T-helper 2 cell treated with Interferon-gamma antibody and Interleukin-4, amounts not matched to agents 100 ng/mL and 5 ng/mL, for 36 hours (primary cell): Measurements from ENCODE around the gene C16orf46. TPM values are rescaled to one million over a fixed set of nuclear protein-coding genes. Genes with fewer than 3 reads are reported as not detected.

ENCODE experiments used
- intact Hi-C: fragments of 100-400 bp; cut with micrococcal nuclease; formaldehyde crosslinking; loops from one replicate; pipeline ENCODE4 v1.15.1; 2023
- total RNA-seq: library from RNA; stranded (reverse); gene quantifications from 2 replicates; pipeline ENCODE4 v1.2.3, GENCODE V29; 2022

The C16orf46 gene
- total RNA-seq, 1 donor from 2014 or later, result not detected

DNA sequence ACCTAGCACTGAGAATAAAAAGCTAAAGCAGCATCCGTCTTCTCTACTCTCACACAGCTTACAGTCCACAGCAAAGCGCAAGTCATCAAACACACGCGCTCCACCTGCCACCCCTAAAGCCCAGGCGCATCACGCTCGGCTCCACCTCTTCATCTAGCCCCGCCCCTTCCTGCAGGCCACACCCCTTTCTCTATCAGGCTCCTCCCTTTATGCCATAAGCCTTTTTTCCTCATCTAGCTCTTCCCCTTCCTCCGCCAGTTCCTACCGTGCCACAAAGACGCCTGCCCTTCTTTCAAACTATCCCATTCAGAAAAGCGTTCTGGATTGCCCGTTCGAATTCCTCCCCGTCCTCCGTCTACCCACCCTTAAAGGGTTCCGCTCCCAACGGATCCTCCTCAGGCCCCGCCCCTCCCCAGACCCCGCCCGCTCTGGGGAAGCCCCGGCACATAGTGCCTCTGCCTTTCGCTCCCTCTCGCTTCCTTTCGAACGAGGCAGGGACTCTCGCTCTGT is 417 bp downstream of the C16orf46 start:
- intact Hi-C loops, result loop anchor here (1.0 to 10.0 kb wide), 5 partner anchors 20 to 368 kb away; partner anchors contain the start of genes ATMIN, CENPN, CMIP and GAN

DNA sequence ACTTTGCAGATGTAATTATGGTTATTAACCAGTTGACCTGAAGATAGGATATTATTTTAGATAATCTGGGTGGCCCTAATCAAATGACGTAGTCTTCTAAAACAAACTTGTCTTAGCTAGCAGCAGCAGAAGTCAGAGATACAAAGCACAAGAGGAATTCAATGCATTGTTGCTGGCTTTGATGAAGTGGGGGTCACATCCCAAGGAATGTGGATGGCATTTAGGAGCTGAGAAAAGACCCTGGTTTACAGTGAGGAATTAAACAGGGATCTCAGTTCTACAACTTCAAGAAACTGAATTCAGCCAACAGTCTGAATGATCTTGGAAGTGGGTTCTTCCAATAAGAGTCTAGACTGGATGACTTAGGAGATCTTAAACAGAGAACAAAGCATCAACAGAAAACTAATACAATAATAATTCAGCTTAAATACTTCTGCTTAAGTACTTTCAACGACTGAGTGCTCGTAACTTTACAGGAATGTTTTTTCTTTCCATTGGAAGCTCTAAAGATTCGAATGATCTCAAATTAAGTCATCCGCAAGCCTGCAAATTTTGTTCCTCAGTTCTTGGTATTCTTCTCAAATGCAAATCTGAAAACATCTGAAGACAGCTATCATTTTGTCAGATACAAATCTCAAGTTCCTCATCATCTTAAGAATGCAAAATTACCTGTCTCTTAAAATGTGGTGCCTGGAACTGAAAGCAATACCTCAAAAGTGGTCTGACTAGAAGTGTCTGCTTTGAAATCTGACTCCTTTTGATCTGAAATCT is 3.3 kb downstream of the C16orf46 start:
- intact Hi-C loops, result loop anchor here (10.0 kb wide), 1 partner anchor 371 kb away; the partner anchor contains the start of gene CMIP

DNA sequence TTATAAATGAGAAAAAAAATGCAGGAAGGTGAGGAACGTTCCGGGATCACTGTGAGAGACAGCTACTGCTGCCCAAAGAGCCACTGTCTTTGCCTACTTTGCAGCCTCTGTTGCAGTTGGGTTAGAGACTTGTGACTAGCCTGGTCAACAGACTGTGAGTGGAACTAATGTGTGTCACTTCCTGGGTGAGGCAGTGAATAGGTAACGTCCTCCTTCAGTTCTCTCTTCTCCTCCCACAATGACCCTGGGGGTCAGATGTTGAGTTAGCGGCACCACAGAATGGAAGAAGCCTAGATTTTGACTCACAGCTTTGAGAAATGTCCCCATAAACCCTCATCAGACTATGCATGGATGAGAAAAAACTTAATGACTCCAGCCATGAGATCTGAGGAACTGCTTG is 5.2 kb downstream of the C16orf46 start:
- intact Hi-C loops, result loop anchor here (10.0 kb wide), 1 partner anchor 373 kb away; the partner anchor contains the start of gene CMIP

DNA sequence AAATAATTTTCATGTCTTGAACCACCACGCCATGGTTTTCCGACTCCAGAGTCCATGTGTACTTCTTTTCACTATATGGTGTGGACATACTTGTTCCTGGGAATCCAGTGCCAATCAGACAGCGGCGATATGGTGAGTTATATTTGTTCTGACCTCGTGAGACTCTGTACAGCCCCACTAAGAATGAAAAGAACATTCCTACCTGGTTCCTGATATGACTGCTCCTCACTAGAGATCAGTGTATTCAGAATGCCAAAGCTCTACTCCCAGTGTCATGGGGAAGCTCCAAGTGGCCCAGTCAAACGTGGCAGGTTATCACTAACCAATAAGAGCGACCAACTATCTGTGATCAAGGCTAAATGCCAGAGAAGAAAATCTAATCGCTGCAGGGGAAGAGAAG is 6.1 kb downstream of the C16orf46 start:
- intact Hi-C loops, result loop anchor here (10.0 kb wide), 1 partner anchor 374 kb away; the partner anchor contains the start of gene CMIP

DNA sequence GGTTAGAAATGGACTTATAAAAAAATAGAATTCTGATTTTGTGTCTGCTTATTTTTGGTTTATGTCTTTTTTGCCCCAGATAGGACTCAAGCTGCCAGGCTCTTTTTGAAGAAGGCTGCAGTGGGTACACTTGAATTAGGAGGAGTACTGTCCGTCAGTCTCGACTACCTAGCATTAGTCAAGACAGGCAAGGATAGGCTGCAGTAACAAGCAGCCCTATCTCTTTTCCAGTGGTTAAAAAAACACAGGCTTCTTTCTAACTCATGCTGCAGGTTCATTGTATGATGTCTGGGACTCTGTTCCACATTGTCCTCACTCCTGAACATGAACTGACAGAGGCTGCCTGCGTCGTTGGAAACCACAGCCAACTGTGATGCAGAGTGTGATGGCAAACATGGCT is 8.0 kb downstream of the C16orf46 start:
- intact Hi-C loops, result no loop called here

DNA sequence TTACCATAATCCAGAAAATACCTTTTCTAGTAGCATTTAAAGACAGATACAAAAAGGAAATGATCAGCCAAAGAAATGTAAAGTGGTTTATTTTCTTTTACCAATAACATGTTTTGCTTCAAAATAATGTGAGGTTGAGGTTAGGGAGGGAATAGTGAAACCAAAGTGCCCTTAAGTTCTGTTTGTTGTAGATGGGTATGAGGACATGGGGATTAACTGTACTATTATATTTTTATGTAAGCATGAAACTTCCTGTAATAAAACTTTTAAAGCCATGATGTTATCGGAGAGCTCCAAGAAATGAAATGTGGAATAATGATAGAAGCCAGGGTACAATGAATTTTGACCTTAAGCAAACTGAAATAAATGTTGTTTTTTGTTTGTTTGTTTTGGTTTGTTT is 9.9 kb downstream of the C16orf46 start:
- intact Hi-C loops, result no loop called here

DNA sequence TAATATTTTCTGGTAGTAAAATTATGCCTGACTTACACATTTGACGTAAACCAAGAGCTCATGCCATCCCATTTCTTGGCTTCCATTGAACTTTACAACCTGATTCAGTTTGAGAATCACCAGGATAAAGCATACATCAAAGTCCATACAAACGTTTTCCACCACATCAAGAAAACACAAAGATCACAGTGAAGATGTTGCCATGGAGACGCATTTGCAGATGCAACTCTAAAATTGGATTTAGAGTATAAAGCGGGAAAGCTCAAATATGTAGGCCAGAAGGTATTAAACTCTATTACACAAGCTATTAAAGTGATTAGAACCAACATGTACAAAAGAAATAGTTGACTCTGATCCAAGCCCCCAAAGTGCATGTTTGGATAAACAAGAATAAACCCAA is 10.4 kb downstream of the C16orf46 start:
- intact Hi-C loops, result no loop called here

DNA sequence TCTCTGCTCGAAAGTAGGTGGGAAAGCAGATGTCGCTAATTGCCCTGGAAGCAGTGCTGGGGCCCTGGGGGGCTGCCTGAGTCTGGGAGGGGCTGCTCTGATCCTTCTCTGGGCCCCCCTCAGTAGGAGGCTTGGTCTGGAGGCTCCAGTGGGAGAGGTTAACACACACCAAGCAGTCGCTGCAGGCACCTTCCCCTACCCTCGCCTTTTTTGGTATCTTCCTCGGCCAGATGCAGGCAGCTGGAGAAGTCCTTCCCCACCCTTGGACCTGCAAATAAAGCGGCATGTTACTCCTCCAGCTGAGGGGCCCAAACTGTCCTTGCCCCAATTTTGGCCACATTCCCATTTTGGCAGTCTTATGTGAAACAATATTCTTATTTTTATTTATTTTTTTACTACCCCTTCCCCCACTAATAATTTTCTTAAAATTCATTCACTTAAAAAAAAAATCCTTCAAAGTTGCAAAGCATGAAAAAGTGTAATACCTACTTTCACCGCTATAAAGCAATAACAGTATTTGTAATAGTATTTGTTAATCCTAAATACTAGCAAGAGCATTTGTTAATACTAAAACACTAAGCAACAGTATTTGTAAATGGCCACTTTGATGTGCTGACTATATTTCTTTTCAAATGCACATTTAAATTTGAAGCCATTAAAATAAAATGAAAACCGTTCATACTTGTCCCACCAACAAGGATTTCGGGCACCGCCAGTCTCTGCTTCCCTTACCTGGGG is 15.0 kb downstream of the C16orf46 start:
- intact Hi-C loops, result no loop called here

DNA sequence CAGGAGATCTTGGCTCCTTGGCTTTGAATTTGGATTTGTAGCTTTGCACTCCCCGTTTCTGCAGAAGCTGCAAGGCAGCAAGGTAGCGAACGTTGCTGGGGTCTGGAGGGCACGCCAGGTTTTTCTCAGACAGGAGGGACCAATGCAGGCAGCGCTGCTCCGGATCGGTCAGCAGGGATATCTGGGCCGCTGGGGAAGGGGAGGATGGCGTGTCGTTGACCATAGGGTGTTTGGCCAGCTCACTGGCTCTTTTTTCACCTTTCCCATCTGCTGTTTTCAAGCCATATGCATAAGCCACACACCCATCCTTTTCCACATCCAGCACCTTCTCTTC is 15.8 kb downstream of the C16orf46 start:
- intact Hi-C loops, result no loop called here

DNA sequence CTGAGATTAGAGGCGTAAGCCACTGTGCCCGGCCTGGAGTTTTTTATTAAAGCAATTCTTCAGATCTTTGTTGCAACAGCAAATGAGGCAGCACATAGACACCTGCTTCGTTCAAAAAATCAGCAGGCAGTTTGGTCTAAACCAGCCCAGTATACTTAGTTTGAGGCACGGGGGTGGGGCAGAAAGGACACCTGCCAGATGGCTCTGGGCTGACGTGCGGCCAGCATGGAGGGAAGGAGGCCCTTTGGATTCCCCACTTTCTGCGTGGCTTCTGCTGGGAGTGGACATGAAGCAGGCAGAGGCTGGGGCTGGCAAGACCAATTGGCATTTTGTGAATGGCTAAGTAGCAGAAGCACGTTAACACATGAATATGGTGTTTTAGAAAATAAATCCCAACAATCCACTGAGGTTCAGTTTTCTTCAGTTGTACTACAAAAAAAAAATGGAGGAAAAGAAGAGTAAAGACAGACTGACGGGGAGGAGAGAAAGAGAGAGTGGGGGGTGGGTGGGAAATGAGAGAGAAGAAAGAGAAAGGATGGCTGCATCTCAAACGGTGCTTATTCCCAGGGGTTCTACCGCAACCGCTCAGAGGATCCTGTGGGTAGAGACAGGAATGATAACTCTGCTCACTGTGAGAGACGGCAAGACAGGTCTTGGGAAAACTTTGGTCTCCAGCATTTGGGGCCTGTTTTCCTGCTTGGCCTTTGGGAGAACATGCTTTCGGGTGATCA is 16.3 kb downstream of the C16orf46 start:
- intact Hi-C loops, result no loop called here

DNA sequence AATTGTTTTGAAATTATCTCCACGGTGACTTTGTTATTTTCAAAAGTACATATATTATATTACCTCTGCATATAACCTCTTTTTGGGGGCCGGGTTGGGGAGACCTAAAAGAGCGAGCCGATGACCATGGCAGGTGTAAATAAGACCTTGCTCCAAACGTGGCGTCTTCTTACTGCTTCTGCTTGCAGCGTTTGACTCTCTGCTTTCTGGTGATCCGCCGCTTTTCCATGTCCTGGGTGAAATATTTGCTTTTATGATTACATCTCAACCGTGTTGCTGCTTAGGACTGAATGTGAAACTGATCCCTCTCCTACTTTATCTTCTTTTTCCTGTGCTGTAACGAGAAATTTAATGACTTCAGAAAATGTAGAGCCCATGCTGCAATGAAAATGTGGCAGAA is 23.3 kb downstream of the C16orf46 start:
- intact Hi-C loops, result no loop called here

DNA sequence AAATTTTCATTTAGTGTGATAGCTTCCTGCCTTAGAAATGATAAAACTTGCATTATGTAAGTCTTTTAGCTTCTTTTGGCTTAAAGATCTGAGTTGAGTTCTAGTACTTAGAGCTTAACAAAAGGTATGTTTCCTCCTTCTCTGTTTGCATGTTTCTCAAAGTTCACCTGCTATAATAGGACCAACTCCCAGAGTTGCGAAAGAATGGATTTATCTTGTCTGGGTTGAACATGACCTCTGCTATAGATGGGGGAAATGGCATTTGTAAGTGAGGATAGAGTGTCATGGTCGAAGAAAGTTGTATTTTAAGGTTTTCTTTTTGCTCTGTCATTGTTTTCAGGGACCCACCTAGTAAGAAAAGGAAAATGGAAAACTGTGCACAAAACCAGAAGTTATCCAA is 34.2 kb downstream of the C16orf46 start:
- intact Hi-C loops, result no loop called here

DNA sequence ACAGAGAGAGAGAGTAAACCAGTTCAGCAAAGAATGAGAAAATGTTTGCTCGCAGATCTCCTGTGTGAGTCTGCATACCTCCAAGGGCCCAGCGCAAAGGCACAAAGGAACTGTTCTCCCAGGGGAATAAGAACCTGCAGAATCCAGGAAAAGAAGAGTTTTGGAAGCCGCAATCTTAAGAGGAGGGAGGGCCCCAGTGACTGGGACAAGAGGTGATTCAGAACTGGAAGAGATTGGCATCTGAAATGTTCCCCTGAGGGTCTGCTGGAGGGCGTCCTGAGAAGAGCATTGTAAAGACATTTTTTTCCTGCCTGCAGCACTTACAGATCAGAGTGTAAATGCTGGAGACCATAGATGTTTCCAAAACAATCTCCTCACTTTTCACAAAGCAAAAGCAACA is 35.3 kb downstream of the C16orf46 start:
- intact Hi-C loops, result no loop called here

DNA sequence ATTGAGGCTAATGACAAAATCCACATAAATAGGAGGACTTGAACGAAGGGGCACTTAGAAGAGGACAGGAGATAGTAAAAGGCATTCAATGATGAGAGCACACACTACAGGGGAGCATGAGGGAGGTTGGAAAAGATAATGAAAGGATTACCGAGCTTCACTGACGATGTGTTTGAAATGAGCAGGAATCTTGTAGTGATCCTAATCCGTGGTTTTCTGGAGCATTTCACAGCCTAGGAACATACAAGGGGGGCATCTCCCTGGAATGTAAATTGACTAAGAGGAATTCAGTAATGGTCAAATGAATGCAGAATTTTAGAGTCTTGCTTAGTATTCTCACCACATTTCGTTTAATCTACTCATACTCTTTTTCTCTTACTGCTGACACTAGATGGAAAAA is 36.2 kb downstream of the C16orf46 start:
- intact Hi-C loops, result no loop called here

DNA sequence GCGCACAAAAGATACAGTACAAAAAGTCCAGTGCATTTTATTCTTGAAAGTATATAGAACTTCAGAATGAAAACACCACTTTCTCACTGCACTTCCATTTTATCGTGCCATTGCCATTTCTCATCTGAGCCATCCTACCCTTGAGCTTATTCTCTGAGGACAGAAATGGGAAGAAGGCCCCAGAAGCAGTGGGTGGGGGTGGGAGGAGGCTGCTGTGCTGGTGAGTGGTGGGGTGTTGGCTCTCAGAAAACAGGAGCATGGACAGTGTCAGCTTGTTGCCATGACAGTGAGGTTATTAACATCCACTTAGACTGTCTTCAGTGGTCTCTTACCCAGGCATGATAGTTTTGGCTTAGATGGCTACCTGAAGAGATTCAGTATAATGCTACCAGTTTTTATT is 36.9 kb downstream of the C16orf46 start:
- intact Hi-C loops, result no loop called here

DNA sequence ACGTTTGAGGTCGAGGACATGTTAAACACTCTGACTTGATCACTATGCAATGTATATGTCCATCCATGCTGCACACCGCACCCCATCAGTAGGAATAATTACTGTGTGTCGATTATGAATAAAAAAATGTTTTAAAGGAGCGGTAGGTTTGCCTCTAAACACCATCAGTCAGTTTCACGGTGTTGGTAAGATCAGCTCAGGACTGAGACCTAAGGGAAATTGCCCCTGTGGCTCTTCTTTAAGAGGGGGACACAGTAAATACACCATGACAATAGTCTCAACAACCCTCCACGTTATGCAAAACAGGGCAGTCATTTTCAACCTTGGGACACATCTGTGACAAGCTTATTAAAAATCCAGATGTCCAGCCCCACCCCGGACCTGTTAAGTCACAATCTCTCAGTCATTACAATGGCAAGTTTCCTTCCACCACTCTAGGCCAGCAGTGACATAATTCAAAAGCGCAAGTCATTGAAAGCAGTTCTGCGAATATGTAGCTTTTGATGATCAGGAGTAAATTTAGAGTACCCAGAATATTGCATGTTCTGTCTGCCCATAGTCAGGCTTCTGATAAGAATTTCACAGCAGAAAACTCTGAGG is 40.2 kb downstream of the C16orf46 start:
- intact Hi-C loops, result loop anchor here (1.0 kb wide), 1 partner anchor 277 kb away; the partner anchor contains the start of gene GAN

DNA sequence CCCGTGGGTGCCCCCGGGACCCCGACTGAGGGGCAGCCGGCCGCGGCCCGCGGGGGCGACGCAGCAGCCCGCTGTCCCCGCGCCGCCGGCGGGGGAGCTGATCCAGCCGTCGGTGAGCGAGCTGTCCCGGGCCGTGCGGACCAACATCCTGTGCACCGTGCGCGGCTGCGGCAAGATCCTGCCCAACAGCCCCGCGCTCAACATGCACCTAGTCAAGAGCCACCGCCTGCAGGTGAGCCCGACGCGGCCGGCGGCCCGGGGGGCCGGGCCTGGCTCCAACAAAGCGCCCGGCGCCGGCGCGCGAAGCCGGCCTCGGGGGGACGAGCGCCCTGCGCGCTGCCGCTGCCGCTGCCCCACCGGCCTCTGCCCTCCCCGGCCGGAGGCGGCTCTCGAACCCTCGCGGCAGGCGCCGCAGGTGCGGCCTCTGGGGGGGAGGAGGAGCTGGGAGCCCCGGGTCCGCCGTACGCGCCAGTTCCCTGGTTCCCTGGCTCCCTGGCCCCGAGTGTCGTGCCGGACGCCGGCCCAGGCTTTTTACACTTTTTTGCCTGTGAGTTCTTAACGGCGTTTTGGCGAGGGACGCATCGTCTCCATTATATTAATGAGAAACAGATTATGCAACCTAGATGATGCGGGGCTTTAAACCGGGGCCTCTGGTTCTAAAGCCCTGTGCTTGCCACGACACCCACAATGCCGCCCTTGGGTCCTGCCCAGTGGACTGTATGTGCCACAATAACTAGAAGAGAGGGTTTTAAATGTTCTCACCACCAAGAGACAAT is 40.9 kb downstream of the C16orf46 start:
- intact Hi-C loops, result loop anchor here (1.0 kb wide), 5 partner anchors 29 to 702 kb away; partner anchors contain the start of genes CENPN, GAN and GCSH

DNA sequence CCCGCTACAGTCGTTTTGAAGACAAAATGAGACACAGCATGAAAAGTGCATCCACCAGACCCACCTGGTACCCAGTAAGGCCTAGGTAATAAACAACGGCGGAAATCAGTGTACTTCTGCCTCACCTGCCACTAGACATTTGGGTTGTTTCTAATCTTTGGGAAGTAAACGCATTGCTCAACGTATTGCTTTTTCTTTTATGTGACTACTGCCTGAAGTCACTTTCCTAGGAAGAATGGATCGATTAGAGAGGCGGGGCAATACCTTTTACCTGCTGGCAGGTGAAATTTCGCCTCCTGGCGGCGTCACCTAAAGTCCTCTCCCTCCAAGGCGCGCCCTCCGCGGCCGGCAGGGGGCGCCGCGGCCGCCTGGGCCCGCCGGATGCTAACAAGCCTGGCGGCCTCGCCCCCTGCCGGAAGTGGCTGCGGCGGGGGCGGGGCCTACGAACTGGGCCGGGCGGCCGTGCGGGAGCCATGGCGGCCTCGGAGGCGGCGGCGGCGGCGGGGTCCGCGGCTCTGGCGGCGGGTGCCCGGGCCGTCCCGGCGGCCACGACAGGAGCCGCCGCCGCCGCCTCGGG is 41.6 kb downstream of the C16orf46 start, which contains the start of gene ATMIN:
TSS of gene ATMIN (plus strand) at position 445 of the 577 bp plus-strand sequence. CDS start at position 474, 29 bp downstream.
- intact Hi-C loops, result loop anchor here (1.0 kb wide), 4 partner anchors 28 to 703 kb away; partner anchors contain the start of genes CENPN and GCSH

DNA sequence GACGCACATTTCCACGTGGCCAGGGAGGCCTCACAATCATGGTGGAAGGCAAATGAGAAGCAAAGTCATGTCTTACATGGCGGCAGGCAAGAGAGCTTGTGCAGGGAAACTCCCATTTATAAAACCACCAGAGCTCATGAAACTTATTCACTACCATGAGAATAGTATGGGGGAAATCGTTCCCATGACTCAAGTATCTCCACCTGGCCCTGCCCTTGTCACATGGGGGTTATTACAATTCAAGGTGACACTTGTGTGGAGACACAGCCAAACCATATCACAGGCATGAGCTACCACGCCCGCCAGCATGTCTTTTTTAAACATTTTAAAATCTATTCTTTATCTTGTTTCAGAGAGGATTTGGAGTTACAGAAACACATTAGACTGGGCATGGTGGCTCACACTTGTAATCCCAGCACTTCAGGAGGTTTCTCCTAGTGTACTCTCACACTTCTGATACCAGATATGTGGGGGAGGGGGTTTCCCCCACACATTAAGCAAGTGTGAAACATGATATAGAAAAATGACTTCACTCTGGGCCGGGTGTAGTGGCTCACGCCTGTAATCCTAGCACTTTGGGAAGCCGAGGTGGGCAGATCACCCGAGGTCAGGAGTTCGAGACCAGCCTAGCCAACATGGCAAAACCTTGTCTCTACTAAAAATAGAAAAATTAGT is 47.0 kb downstream of the C16orf46 start:
- intact Hi-C loops, result no loop called here
